HepG2 (cell line): ENCODE measurements around the gene CSNK1D. TPM values are rescaled to one million over a fixed set of nuclear protein-coding genes. Genes with fewer than 3 reads are reported as not detected.

ENCODE experiments used
- DR1 ChIP-seq: sonication (generic); formaldehyde crosslinking; IDR thresholded peaks from 2 replicates; pipeline ENCODE4 v1.8.0; 2021; ENCODE audit warnings: mild to moderate bottlenecking, missing genetic modification reagents, inconsistent platforms
- DRAP1 ChIP-seq: IDR thresholded peaks from 2 replicates; pipeline ENCODE4 v1.6.1; 2016; ENCODE audit warnings: missing genetic modification reagents, missing compliant biosample characterization
- FOXP4 ChIP-seq: sonication (generic); formaldehyde crosslinking; IDR thresholded peaks from 2 replicates; pipeline ENCODE4 v1.4.0; 2020; ENCODE audit warnings: missing genetic modification reagents
- GRHL1 ChIP-seq: sonication (generic); formaldehyde crosslinking; conservative IDR thresholded peaks from 2 replicates; pipeline ENCODE4 v1.8.0; 2022; ENCODE audit warnings: missing genetic modification reagents
- GTF2F1 ChIP-seq: fragments of 150-350 bp; IDR thresholded peaks from 2 replicates; pipeline ENCODE4 v1.6.1; 2014; ENCODE audit warnings: low read length
- HMG20B ChIP-seq: conservative IDR thresholded peaks from 2 replicates; pipeline ENCODE4 v1.6.1; 2016; ENCODE audit warnings: missing genetic modification reagents, missing compliant biosample characterization
- IRF9 ChIP-seq: sonication (generic); formaldehyde crosslinking; IDR thresholded peaks from 2 replicates; pipeline ENCODE4 v1.8.0; 2022; ENCODE audit warnings: missing genetic modification reagents, mild to moderate bottlenecking, borderline replicate concordance
- ISX ChIP-seq: sonication (generic); formaldehyde crosslinking; conservative IDR thresholded peaks from 2 replicates; pipeline ENCODE4 v1.5.0; 2020; ENCODE audit warnings: missing genetic modification reagents
- KDM2A ChIP-seq: sonication (generic); formaldehyde crosslinking; IDR thresholded peaks from 2 replicates; pipeline ENCODE4 v1.4.0; 2020; ENCODE audit warnings: low read depth, missing genetic modification reagents, borderline replicate concordance
- MTERF4 ChIP-seq: sonication (generic); formaldehyde crosslinking; IDR thresholded peaks from 2 replicates; pipeline ENCODE4 v1.8.0; 2023; ENCODE audit warnings: mild to moderate bottlenecking, missing genetic modification reagents
- MZF1 ChIP-seq: sonication (generic); formaldehyde crosslinking; IDR thresholded peaks from 2 replicates; pipeline ENCODE4 v1.8.1; 2023; ENCODE audit warnings: mild to moderate bottlenecking, missing genetic modification reagents, borderline replicate concordance
- PRPF4 ChIP-seq: fragments of 200-400 bp; formaldehyde crosslinking; IDR thresholded peaks from 2 replicates; pipeline ENCODE4 v1.6.1; 2016; ENCODE audit warnings: low read length, low read depth; ENCODE audit not compliant: poor library complexity, severe bottlenecking
- SRSF1 ChIP-seq: fragments of 200-400 bp; formaldehyde crosslinking; optimal IDR thresholded peaks from 2 replicates; pipeline ENCODE3; 2017; ENCODE audit warnings: mild to moderate bottlenecking, low read depth, low read length, moderate library complexity
- TFAP4 ChIP-seq: sonication (generic); IDR thresholded peaks from 2 replicates; pipeline ENCODE4 v1.6.1; 2016; ENCODE audit warnings: low read depth, borderline replicate concordance
- ZNF224 ChIP-seq: sonication (generic); formaldehyde crosslinking; IDR thresholded peaks from 2 replicates; pipeline ENCODE4 v1.5.0; 2020; ENCODE audit warnings: mild to moderate bottlenecking, missing genetic modification reagents
- ZNF232 ChIP-seq: sonication (generic); formaldehyde crosslinking; IDR thresholded peaks from 2 replicates; pipeline ENCODE4 v1.4.0; 2020; ENCODE audit warnings: missing genetic modification reagents, borderline replicate concordance
- ZNF709 ChIP-seq: sonication (generic); formaldehyde crosslinking; IDR thresholded peaks from 2 replicates; pipeline ENCODE4 v1.5.0; 2020; ENCODE audit warnings: mild to moderate bottlenecking, missing genetic modification reagents
- ZNF788 ChIP-seq: sonication (generic); formaldehyde crosslinking; IDR thresholded peaks from 2 replicates; pipeline ENCODE4 v1.5.0; 2020; ENCODE audit warnings: mild to moderate bottlenecking, missing genetic modification reagents, borderline replicate concordance
- ZUFSP ChIP-seq: sonication (generic); formaldehyde crosslinking; IDR thresholded peaks from 2 replicates; pipeline ENCODE4 v1.9.0; 2021; ENCODE audit warnings: missing genetic modification reagents, mild to moderate bottlenecking, borderline replicate concordance
- polyA plus RNA-seq, 8 experiments: library from polyadenylated mRNA; depleted of rRNA in 3 of 8; stranded (reverse) in 7 of 8; unstranded in 1 of 8; fragments of >200 nt; fragmentation: Illumina TruSeq in 4 of 8; extraction: Trizol in 4 of 8; gene quantifications; 2 replicates each; pipeline versions ENCODE4 v1.2.1 to v1.2.3, GENCODE V29; 2011 to 2016; ENCODE audit warnings: low read depth in 4 of 8, missing spikeins in 1 of 8, mixed read lengths in 1 of 8; ENCODE audit not compliant: insufficient read depth in 1 of 8
- total RNA-seq, 5 experiments: library from RNA; depleted of rRNA; stranded (reverse); fragments of >200 nt; fragmentation: Illumina TruSeq; extraction: Trizol; gene quantifications; 2 replicates each; pipeline ENCODE4 v1.2.3, GENCODE V29; 2016; ENCODE audit warnings: low read depth in 1 of 5

The CSNK1D gene
- total and polyA plus RNA-seq, 2 of the 13 experiments (the other 11 are each of a cell fraction or from before 2014, with no cell fraction given) = 31.5 to 128 TPM

- TF ChIP-seq FOXP4 (CRISPR knock-in tag) (no peak), TFAP4 (peak; percentile 88; the same call in 1 of the 2 replicates), ZNF224 (no peak), GRHL1 (no peak), IRF9 (0 out of 2 replicates have a peak, but pooled peaks have one; percentile 35), ZNF788 (peak; percentile 26; the same call in 1 of the 2 replicates), SRSF1 (peak; percentile 92), MZF1 (CRISPR knock-in tag) (peak; percentile 87; the same call in 1 of the 2 replicates), ZUFSP (CRISPR knock-in tag) (no peak), DR1 (CRISPR knock-in tag) (no peak), ZNF709 (CRISPR knock-in tag) (0 out of 2 replicates have a peak, but pooled peaks have one; percentile 67), KDM2A (CRISPR knock-in tag) (peak; percentile 45; the same call in 1 of the 2 replicates), HMG20B (CRISPR knock-in tag) (no peak; the same call in 1 of the 2 replicates), GTF2F1 (no peak), ISX (CRISPR knock-in tag) (no peak), PRPF4 (no peak), DRAP1 (peak; percentile 39; the same call in 1 of the 2 replicates), ZNF232 (CRISPR knock-in tag) (no peak), MTERF4 (CRISPR knock-in tag) (peak; percentile 65)
Observed at GRCh38 chr17:82226809-82227628, 46.5 kb downstream of the CSNK1D start (continued).
